Ovary (tissue), 3 donors: ENCODE measurements around the gene FAT2.

Experiments used
- EP300 ChIP-seq: sonication (generic); formaldehyde crosslinking; IDR thresholded peaks from one replicate; pipeline ENCODE4 v1.6.1; 2017; ENCODE audit warnings: antibody characterized with exemption
- POLR2A ChIP-seq: fragments of 450-650 bp; IDR thresholded peaks from one replicate; pipeline ENCODE4 v1.6.1; 2017; ENCODE audit warnings: antibody characterized with exemption, mild to moderate bottlenecking, moderate library complexity
- TF ChIP-seq, protein P1 (sequence below), 3 donors: fragments of 450-650 bp in 2 of 3; fragments of 200-600 bp in 1 of 3; IDR thresholded peaks; one replicate each; pipeline versions ENCODE4 v1.5.1 to v1.8.0; 2016 to 2022; ENCODE audit warnings: antibody characterized with exemption in 3 of 3, mild to moderate bottlenecking in 1 of 3
- donor health status: DM: no; HTN: no; CAD: no.

DNA sequence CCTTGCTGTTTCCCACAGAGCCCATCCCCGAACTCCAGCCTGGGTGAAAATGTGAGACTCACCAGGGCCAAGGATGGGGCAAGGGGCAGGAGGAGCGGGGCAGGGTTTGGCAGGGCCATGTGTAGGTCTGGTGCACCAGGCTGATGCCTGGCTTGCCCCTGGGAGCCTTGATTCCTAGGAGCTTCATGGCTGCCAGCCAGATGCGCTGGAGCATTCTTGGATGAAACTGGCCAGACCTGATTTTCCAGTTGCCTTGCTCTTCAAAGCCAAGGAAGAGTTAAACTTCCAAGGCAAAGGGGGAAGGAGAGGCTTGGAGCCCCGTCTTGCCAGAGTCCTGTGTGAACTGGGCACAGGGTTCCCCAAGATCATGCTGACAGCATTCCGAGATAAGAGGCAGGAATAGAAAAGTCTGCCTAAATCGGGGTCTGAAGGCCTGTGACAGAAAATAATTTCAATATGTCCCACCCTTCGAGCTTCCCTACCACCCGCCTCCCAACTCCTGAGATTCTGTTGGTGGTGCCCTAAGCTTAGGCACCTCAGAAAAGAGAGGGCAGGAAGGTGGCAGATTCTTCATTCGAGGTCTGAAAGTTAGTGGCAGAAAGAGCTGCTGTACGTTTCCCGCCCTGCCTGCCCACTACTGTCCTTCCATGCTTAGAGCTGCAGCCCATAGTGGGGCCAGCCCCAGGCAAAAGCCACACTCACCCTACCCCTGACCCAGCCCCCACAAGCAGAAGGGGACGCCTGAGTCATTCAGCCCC is 20.4 kb downstream of the FAT2 start:
- TF ChIP-seq, protein P1, sequence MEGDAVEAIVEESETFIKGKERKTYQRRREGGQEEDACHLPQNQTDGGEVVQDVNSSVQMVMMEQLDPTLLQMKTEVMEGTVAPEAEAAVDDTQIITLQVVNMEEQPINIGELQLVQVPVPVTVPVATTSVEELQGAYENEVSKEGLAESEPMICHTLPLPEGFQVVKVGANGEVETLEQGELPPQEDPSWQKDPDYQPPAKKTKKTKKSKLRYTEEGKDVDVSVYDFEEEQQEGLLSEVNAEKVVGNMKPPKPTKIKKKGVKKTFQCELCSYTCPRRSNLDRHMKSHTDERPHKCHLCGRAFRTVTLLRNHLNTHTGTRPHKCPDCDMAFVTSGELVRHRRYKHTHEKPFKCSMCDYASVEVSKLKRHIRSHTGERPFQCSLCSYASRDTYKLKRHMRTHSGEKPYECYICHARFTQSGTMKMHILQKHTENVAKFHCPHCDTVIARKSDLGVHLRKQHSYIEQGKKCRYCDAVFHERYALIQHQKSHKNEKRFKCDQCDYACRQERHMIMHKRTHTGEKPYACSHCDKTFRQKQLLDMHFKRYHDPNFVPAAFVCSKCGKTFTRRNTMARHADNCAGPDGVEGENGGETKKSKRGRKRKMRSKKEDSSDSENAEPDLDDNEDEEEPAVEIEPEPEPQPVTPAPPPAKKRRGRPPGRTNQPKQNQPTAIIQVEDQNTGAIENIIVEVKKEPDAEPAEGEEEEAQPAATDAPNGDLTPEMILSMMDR (IDR thresholded peaks at IDR 0.05) = no peak
- TF ChIP-seq EP300 = no peak
- no peak for TF ChIP-seq POLR2A
